Epidermal melanocyte (primary cell): ENCODE measurements around the gene UPF1.
"Not testable (repeated sequence)": the region's sequence is repeated elsewhere in the genome, so short reads cannot be mapped to it uniquely, and the experiment has no call there.

ENCODE experiments used
- DNase-seq: peaks from one replicate; pipeline ENCODE4 v3.0.0; 2011; ENCODE audit warnings: low spot score; ENCODE audit not compliant: insufficient read length

The UPF1 gene

GRCh38 chr19:18799389-18799970, 32.3 kb upstream of the UPF1 start:
- DNase-seq, result no peak

- no peak for DNase-seq
These were observed 31.7 kb upstream of the UPF1 start for GRCh38 chr19:18800079-18800478.

GRCh38 chr19:18800636-18801035, 31.1 kb upstream of the UPF1 start:
- DNase-seq, result no peak

- DNase-seq, result peak; percentile 16
These were observed 29.4 kb upstream of the UPF1 start for GRCh38 chr19:18802354-18802753.

- DNase-seq, result no peak
These were observed 28.1 kb upstream of the UPF1 start for GRCh38 chr19:18803550-18804138.

GRCh38 chr19:18804139-18804601, 27.6 kb upstream of the UPF1 start:
- DNase-seq, result no peak

- no peak for DNase-seq
These were observed 27.1 kb upstream of the UPF1 start for GRCh38 chr19:18804643-18805042.

GRCh38 chr19:18807861-18808331, 23.9 kb upstream of the UPF1 start:
- DNase-seq, result no peak

GRCh38 chr19:18809149-18809868, 22.4 kb upstream of the UPF1 start:
- no peak for DNase-seq

GRCh38 chr19:18811638-18812037, 20.1 kb upstream of the UPF1 start:
- not testable (repeated sequence) for DNase-seq

GRCh38 chr19:18814063-18814462, 17.7 kb upstream of the UPF1 start:
- no peak for DNase-seq

- no peak for DNase-seq
These were observed 16.1 kb upstream of the UPF1 start for GRCh38 chr19:18815673-18816072.

- DNase-seq, result not testable (repeated sequence)
These were observed 15.1 kb upstream of the UPF1 start for GRCh38 chr19:18816645-18817044.

GRCh38 chr19:18817574-18817973, 14.2 kb upstream of the UPF1 start:
- no peak for DNase-seq

GRCh38 chr19:18828786-18829185, 3.0 kb upstream of the UPF1 start:
- DNase-seq, result no peak

GRCh38 chr19:18830488-18830887, 1.3 kb upstream of the UPF1 start:
- no peak for DNase-seq

- DNase-seq, result peak; percentile 16
These were observed 764 bp downstream of the UPF1 start for GRCh38 chr19:18832306-18833140.

GRCh38 chr19:18833141-18833476, 1.4 kb downstream of the UPF1 start:
- DNase-seq, result no peak

- DNase-seq, result peak; percentile 15
These were observed 2.3 kb downstream of the UPF1 start for GRCh38 chr19:18833849-18834643.

- no peak for DNase-seq
These were observed 2.9 kb downstream of the UPF1 start for GRCh38 chr19:18834644-18834984.
